GM12892 (cell line): ENCODE data around the gene KCNH5.

Experiments
- POLR2AphosphoS5 ChIP-seq: IDR thresholded peaks from 2 replicates; pipeline ENCODE4 v1.6.1; 2011; ENCODE audit warnings: low read depth, low read length, control low read depth
- TAF1 ChIP-seq: IDR thresholded peaks from 2 replicates; pipeline ENCODE4 v1.6.1; 2011; ENCODE audit warnings: low read depth, mild to moderate bottlenecking, control low read depth, low read length, borderline replicate concordance

- TF ChIP-seq POLR2AphosphoS5, result no peak
- no peak for TF ChIP-seq TAF1
These were observed 381.8 kb downstream of the KCNH5 start for GRCh38 chr14:62663456-62663821.
